Kasumi-1 (cell line): Measurements from ENCODE around the gene COBLL1.

ENCODE experiments used
- DNase-seq, 2 experiments: peaks; one replicate each; lab custom pipeline; 2025; lab: John Stamatoyannopoulos, UW

Gene COBLL1

DNA sequence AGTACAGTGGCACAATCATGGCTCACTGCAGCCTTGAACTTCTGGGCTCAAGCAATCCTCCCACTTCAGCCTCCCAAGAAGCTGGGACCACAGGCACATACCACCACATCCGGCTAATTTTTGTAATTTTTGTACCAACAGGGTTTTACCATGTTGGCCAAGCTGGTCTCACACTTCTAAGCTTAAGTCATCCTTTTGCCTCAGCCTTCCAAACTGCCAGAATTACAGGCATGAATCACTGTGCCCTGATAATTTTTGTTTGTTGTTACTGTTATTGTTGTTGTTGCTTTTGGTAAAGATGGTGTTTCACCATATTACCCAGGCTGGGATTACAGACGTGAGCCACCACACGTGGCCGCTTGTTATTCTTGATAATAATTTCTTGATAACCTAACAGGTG, 10.5 kb upstream of the COBLL1 start:
- no peak for DNase-seq

DNA sequence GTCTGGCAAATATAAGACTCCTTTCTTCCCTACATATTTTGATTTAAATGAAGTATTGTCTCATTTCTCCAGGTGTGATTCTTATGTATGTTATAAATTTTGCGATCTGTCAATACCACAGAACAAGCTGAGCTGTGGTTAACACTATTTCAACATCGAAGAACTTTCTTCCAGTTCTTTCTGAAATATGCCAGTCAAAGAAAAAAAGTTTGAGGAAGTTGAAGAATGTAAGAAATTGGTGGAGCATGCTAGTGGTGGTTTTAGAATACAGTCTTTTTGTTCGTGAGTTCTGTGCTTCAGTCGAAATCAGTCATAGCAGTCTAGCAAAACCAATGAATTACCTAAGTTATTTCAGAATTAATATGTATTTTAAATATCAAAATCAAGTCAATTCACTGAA, 8.6 kb upstream of the COBLL1 start:
- peak; percentile 83 to 89 for DNase-seq

DNA sequence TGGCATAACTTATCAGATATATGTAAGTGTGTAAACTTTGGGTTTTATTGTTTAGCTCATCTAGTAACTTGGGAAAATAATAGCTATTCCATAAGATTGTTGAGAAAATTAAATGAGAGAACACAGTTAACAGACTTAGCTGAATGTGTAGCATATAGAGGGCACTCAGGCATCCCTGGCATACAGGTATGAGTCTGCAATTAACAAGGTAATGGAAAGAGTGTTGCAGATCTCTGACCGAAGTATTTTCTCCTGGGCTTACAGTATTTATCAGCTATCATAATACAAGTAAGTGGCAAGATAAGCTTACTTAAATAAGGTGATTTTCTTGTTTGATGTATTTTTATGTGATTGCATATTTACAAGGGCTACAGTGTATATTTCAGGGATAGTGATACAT, 7.9 kb upstream of the COBLL1 start:
- DNase-seq: no peak

- DNase-seq: no peak
Measured at GRCh38 chr2:164847981-164848741, 6.5 kb upstream of the COBLL1 start.

DNA sequence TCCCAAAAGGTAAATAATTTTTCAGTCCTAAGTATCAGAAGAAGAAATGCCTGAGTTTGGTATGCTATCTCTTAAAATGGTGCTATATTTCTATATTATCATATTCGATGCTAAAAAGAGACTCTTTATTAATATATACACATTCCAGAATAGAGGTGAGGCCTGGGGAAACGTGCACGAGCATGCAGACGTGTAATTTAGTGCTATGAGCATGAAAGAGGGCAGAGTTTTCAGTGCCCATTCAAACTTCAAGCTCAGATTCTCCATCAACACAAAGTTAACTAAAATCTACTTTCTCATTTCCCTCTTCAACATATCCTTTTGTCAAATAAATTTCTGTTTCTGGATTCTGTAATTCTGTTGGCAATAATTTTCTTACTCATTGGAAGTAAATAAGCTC, 5.7 kb upstream of the COBLL1 start:
- no peak for DNase-seq

GRCh38 chr2:164846276-164846675, 4.7 kb upstream of the COBLL1 start:
- no peak for DNase-seq

DNA sequence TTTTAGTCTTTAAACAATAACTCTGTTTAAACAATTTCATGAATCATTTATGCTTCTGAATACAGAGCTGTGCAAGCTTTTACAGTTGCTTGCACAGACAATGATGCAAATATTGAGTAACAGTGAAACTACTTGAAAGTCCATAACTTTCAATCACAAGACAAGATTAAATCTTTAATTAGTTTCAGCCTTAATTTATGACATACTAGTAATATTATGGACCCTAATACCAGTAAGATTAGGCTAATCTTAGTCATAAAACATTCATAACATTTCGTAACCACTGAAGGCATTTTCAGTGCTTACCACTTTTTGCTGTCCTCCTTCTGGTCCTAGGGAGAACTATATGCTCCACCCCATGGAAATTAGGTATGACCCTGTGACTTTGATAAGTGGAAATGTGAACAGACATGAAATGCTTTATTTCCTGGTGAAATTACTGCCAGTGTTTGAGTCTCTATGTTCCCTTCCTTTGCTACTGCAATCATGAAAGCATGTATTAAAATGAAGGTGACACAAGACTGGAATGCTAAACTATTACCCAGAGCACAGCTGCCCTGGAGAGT, 1.8 kb upstream of the COBLL1 start:
- DNase-seq: no peak

GRCh38 chr2:164842624-164842966, 972 bp upstream of the COBLL1 start:
- no peak for DNase-seq

DNA sequence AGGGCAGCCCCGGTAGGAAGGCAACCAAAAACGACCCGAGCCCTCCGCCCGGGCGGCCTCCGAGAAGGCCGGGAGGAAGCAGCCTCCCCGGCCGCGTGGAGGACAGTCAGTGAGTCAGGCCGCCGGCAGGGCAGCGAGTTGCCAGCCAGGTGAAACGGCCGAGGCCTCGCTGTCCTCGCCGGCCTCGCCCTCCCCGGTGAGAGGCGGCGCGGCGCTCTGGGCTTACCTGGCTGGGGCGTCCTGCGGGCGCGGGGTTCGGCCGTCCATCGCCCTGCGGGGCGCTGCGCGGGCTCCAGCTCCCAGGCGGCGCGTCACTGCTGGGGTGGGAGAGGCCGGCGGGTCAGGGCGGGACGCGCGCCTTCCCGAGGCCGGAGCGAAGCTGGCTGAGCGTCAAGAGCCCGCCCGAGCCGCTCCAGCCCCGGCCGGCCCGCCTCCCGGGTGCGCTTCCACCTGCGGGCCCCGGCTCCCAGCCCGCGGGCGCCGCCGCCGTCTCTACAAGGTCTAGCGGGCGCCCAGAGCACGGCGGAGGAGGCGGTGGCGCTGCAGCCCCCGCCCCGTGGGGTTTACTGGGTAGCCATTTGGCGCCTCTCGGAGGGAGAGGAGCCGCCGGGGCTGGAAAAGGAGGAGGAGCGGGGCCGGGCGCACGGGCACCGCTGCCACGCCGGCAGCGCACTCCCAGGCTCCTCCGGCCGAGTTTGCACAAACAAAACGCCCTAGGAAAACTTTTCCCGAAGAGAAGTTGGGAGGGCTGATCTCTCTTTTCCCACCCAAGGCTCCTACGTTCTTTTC, 499 bp downstream of the COBLL1 start:
- DNase-seq: peak; percentile 65 to 71

DNA sequence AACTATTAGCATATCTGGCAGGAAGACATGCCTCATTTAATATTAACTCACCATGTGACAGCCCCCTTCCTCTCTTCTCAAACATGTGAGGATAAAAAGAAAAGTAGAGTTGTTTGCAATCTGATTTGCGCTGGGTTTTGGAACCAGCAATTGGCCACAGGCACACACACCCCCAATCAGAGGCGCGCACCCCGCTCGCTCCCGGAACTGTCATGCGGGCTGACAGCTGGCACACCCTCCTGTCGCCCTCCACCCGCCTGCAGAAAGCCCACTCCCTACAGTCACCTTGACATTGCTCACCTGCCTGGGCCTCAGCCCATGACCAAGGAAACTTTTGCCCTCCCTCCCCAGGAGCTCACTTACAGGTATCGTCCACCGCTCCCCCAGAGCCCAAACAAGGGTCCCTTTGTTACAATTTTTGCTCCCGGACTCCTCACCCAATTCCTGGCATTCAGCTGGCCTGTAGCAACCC, 1.1 kb downstream of the COBLL1 start:
- DNase-seq: no peak

DNA sequence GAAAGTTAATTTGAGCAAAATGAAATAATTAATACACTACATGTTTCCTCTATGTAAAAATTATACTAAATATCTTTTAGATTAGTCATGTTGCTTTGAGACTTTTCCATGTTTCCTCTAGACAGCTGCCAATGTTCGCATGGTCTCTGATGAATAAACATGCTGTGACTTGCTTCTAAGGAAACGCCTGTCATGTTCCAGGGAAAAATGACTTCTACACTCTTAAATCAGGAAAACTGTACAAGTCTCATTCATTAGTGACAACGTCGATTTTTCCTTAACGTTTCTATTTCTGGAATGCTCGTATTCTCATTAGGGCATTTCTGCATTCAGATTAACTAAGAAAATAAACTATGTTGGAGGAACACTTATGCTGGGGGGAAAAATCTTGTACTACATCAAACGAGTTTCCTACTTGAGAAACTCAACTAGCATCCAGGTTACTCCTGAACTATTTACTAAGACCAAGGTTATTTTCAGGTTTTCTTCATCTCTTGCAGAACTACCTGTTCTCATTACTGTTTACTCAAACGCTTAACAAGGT, 1.6 kb downstream of the COBLL1 start:
- DNase-seq: no peak

DNA sequence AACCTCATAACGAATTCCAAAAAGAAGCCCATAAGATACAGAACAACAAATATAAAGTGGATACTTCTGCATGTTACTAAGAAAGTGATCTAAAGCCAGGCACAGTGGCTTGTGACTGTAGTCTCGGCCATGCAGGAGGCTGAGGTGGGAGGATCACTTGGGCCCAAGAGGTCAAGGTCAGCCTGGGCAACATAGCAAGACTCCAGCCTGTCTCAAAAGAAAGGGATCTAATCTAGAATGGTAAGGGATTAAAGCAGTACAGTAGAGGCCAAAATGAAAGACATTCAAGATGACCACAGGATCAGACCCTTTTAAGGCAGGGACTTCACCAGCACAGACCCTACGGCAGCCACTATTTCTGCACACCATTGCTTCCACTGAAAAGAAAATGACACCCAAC, 3.8 kb downstream of the COBLL1 start:
- no peak for DNase-seq

DNA sequence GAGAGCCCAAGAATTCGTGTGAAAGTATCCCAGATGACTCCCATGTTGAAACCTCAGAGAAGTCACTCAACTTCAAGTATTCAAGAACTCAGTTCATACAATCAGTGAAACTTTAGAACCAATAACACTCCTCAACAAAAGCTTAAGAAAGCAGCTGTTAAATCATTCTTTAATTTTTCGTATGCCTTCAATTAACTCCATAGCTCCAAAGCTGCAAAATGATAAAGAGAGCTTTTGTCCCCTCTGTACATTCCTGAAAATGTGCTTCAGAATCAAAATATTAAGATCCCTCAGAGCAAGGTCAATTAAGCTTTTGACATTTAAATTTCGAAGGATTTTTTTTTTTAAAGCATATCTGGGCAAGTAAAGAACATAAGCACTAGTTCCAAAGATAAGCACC, 4.7 kb downstream of the COBLL1 start:
- no peak for DNase-seq

- peak in 1 of 2 experiments; percentile 18 for DNase-seq
Measured at GRCh38 chr2:164835302-164835701, 6.3 kb downstream of the COBLL1 start.

GRCh38 chr2:164831887-164832286, 9.7 kb downstream of the COBLL1 start:
- DNase-seq: no peak

- DNase-seq: no peak
Measured at GRCh38 chr2:164831180-164831579, 10.4 kb downstream of the COBLL1 start.

DNA sequence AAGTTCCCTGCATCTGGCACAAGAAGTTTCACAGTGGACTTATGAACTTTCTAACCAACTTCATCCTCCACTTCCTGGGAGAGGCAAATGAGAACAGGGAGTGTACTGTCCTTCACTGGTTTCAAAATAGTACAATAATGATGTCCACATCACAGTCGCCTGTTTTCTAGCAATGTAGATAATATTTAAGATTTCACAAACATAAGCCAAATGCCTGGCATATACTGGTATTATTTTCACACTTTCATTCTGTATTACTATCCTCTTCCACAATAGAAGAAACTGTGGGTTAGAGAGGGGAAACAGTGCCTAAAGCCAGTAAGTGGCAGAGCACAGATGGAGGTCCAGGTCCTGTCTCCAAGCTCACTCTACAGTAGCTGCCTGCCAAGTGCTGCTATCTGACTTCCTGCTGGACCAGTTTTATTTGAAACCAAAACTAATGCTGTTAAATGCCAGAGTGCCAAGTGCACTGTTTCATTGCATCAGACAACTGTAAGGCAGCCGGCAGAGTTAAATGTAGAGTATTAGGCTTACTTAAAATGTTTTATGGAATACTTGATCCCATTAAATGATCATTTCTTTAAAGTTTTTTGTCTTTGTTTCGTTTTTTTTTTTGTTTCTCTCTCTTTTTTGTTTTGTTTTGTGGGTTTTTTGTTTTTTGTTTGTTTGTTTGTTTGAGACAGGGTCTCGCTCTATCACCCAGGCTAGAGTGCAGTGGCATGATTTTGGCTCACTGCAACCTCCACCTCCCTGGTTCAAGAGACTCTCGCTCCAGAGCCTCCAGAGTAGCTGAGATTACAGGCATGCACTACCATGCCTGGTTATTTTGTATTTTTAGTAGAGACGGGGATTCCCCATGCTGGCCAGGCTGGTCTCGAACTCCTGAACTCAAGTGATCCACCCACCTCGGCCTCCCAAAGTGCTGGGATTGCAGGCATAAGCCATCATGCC, 15.1 kb downstream of the COBLL1 start:
- DNase-seq: no peak

DNA sequence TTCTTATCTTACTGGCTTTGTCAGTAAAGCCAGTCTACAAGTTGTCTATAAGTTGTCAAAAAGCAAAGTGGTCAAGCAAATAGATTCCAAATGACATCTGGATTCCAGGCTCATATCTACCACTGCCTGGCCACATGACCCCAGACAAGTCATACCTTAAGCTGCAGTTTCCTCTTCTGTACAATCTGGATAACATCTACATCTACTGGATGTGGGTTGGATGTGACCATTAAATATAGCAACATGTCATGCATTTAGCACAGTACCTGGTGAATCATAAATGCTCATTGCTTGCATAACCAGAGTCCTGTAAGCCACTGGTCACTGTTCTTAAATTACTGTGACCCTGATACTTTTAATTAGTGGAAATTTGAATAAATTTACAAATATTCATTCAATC, 16.8 kb downstream of the COBLL1 start:
- DNase-seq: no peak

GRCh38 chr2:164823126-164823525, 18.5 kb downstream of the COBLL1 start:
- DNase-seq: no peak

DNA sequence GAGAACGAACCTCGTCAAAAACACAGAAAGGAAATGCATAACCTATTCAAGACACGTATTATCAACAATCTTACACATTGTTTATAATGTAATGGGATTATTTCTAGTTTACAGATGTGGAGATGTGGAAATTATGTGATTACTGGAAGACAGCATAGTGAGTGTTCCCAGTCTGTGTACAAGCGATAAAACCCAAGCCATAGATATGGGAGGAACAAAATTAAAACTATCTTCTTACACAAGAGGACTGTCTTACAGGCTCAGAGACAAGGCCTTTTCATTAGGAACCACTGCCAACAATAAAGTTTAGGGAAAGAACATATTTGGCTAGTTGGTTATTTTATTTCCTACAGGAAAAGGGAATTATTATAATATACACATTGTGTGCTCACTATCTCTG, 20.3 kb downstream of the COBLL1 start:
- no peak for DNase-seq
